ENCODE data around the gene BICC1.

The BICC1 gene

DNA sequence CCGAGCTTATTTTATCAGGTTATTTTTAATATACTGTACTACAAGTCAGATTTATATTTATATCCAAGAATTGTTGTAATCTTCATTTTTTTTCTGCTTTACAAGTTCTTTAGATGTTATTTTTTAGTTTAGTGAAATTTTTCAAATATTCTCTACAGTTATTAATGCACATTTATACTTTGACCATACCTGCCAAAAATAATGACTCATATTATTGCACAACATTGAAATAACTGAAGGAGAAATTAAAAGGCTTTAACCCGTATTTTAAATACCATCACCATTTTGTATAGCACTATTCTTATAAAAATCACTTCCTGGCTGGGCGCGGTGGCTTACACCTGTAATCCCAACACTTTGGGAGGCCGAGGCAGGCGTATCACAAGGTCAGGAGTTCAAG lies 278.5 kb downstream of the BICC1 start:
- no peak overlapping the region for H3K4me3 ChIP-seq (replicated peaks in 1 of 2; ENCODE audit: low read depth in 2 of 2, low read length in 2 of 2)
- TF ChIP-seq, protein P1, sequence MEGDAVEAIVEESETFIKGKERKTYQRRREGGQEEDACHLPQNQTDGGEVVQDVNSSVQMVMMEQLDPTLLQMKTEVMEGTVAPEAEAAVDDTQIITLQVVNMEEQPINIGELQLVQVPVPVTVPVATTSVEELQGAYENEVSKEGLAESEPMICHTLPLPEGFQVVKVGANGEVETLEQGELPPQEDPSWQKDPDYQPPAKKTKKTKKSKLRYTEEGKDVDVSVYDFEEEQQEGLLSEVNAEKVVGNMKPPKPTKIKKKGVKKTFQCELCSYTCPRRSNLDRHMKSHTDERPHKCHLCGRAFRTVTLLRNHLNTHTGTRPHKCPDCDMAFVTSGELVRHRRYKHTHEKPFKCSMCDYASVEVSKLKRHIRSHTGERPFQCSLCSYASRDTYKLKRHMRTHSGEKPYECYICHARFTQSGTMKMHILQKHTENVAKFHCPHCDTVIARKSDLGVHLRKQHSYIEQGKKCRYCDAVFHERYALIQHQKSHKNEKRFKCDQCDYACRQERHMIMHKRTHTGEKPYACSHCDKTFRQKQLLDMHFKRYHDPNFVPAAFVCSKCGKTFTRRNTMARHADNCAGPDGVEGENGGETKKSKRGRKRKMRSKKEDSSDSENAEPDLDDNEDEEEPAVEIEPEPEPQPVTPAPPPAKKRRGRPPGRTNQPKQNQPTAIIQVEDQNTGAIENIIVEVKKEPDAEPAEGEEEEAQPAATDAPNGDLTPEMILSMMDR (IDR thresholded peaks at IDR 0.05; ENCODE audit: low read depth, low read length): no peak
- DNase-seq (ENCODE audit: low read depth in 2 of 2): peak; percentile 64 to 74

DNA sequence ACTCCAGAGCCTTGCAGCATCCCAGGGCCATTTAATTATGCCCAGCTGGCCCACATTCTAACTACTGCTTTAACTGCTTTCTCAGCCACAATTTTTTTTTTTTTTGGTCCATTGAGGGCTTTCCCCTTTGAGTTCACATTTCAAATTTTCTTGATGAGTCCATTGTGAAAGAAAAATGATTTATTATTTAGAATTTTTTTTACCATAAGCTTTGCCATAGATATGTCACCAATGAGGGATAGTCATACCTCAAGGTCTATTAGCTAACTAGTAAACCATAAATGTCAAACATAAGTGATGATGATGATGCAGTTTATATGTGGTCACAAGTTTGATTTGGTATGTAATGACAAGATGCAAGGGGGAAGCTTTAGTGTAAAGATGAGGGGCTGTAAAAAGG lies 282.9 kb downstream of the BICC1 start:
- H3K4me3 ChIP-seq (replicated peaks in 1 of 2; ENCODE audit: low read depth in 2 of 2, low read length in 2 of 2): no peak overlapping the region
- TF ChIP-seq, protein P1 (IDR thresholded peaks at IDR 0.05; ENCODE audit: low read depth, low read length): no peak
- no peak for DNase-seq (ENCODE audit: low read depth in 2 of 2)

DNA sequence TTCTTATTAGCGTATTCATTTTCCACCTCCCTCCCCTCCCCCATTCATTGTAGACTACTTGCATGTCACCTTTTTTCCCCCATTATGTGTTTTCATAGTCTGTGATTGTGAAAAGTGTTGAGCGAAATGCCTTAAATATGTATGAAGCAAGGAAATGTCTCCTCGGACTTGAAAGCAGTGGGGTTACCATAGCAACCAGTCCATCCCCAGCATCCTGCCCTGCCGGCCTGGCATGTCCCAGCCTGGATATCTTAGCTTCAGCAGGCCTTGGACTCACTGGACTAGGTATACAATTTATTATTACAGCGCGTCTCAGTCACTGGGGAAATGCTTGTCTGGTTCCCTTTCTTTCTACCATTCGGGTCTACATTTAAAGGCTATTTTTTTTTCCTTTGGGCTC lies 283.6 kb downstream of the BICC1 start:
- peak; percentile 16 to 28 for DNase-seq (ENCODE audit: low read depth in 2 of 2)
- TF ChIP-seq, protein P1 (IDR thresholded peaks at IDR 0.05; ENCODE audit: low read depth, low read length): no peak
- H3K4me3 ChIP-seq (replicated peaks in 1 of 2; ENCODE audit: low read depth in 2 of 2, low read length in 2 of 2): no peak overlapping the region

DNA sequence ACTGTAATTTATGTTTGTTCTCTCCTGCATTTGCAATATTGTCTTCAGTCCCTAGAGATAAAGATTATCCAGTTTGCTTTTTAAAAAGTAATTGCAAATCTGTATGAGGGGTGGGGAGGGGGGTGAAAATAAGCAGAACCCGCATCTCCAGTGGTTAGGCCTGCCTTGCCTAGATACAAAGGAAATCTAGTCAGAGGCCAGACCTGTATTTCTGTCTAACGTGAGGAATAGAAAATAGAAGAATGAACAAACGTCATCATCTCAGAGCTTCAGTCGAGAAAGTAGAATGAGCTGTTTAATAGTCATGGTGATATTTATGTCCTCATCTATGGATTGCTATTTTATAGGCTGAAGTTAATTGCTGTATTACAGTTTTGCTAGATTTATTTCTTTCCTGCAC lies 284.2 kb downstream of the BICC1 start:
- no peak overlapping the region for H3K4me3 ChIP-seq (replicated peaks in 1 of 2; ENCODE audit: low read depth in 2 of 2, low read length in 2 of 2)
- DNase-seq (ENCODE audit: low read depth in 2 of 2): peak in 1 of 2 donors; percentile 45
- TF ChIP-seq, protein P1 (IDR thresholded peaks at IDR 0.05; ENCODE audit: low read depth, low read length): no peak

DNA sequence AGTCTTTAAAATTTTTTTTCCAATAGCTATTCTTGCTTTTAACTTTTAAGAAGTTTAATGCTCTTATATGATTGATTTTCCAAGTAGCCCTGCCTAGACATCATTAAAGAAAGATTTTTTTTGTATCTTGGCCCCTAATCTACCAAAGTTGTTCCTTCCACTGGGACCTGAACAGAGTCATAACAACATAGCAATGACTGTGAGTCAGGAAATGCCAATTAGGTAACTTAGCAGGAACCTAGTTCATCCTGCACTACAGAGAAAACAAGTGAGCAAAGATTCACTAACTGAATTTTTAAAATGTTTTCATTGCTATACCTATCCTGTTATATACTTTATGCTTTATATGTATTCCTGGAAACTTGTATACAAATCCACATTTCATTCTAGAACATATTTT lies 284.7 kb downstream of the BICC1 start:
- no peak overlapping the region for H3K4me3 ChIP-seq (replicated peaks in 1 of 2; ENCODE audit: low read depth in 2 of 2, low read length in 2 of 2)
- peak in 1 of 2 donors; percentile 75 for DNase-seq (ENCODE audit: low read depth in 2 of 2)
- TF ChIP-seq, protein P1 (IDR thresholded peaks at IDR 0.05; ENCODE audit: low read depth, low read length): no peak

DNA sequence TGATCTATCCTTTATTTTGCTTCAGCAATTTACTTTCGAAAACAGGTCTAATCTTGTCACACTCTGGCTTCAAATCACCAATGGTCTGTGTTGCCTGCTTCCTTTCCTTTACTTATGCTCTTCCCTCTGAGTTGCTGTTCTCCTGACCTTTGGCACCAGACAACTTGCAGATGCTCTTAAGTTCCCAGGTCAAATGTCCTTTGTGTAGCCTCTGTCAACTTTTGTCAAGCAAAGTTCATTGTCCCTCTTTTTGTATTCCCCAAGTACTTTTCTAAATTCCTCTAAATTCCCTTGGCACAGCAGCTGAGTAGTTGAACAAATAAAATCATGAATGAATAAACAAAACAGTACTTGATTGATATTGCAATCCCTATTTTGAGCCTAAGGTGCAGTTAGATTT lies 289.4 kb downstream of the BICC1 start:
- H3K4me3 ChIP-seq (replicated peaks in 1 of 2; ENCODE audit: low read depth in 2 of 2, low read length in 2 of 2): no peak overlapping the region
- no peak for DNase-seq (ENCODE audit: low read depth in 2 of 2)
- TF ChIP-seq, protein P1 (IDR thresholded peaks at IDR 0.05; ENCODE audit: low read depth, low read length): no peak

DNA sequence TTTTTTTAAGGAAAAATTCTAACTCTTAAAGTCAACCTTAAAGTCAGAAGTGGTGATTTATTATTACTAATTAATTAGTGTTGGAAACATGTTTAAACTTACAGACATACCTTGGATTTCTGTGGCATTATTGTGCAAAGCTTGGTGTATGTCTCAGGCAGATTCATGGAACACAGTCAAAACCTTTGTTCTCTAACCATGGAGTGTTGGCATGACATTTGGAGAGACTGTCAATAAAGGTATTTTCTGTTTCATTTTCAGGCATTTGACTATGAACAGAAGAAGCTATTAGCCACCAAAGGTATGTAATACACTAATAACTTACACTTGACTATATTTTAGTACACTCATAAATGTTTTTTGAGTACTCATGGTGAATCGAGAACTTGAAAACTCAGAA lies 293.7 kb downstream of the BICC1 start:
- H3K4me3 ChIP-seq (replicated peaks in 1 of 2; ENCODE audit: low read depth in 2 of 2, low read length in 2 of 2): no peak overlapping the region
- no peak for DNase-seq (ENCODE audit: low read depth in 2 of 2)
- TF ChIP-seq, protein P1 (IDR thresholded peaks at IDR 0.05; ENCODE audit: low read depth, low read length): no peak

All from cardiac fibroblast (primary cell).